ENCODE data around the gene SMC1B.

- TF ChIP-seq TAF1 (IDR thresholded peaks at IDR 0.05; ENCODE audit: borderline replicate concordance, insufficient read depth, low read length), result no peak
- TF ChIP-seq REST (IDR thresholded peaks at IDR 0.05; ENCODE audit: insufficient read depth in 1 of 2, low read depth in 2 of 2, low read length in 2 of 2), result no peak
- TF ChIP-seq POLR2AphosphoS5 (IDR thresholded peaks at IDR 0.05; ENCODE audit: low read depth, low read length), result no peak
- no peak for TF ChIP-seq SIN3A (IDR thresholded peaks at IDR 0.05; ENCODE audit: borderline replicate concordance, insufficient read depth, low read length)
- TF ChIP-seq FOXP2 (optimal IDR thresholded peaks at IDR 0.05; ENCODE audit: borderline replicate concordance, extremely low read depth, extremely low read length, insufficient read depth), result no peak
Observed at GRCh38 chr22:45459235-45459634, 45.8 kb upstream of the SMC1B start.

All from PFSK-1 (cell line).